Prostate gland (tissue), 2 donors: Measurements from ENCODE around the gene FITM2. TPM values are rescaled to one million over a fixed set of nuclear protein-coding genes. Genes with fewer than 3 reads are reported as not detected.

Experiments used
- DNase-seq: peaks from one replicate; pipeline ENCODE4 v3.0.0-alpha.2; 2019; ENCODE audit warnings: low spot score
- H3K27ac ChIP-seq, 2 donors: fragments of 200-600 bp; sonication (generic); 2 replicates each; pipeline ENCODE4 v1.5.1; 2017 to 2019
- H3K27me3 ChIP-seq: fragments of 200-600 bp; sonication (generic); replicated peaks from 2 replicates; pipeline ENCODE4 v1.5.1; 2019; ENCODE audit not compliant: insufficient read depth
- H3K36me3 ChIP-seq, 2 donors: fragments of 200-600 bp; sonication (generic); 1 replicate in 1 of 2; 2 replicates in 1 of 2; pipeline versions ENCODE4 v1.5.1 to v1.8.1; 2017 to 2019
- H3K4me1 ChIP-seq: fragments of 200-600 bp; sonication (generic); replicated peaks from 2 replicates; pipeline ENCODE4 v1.5.1; 2019
- H3K4me3 ChIP-seq, 2 donors: fragments of 200-600 bp; sonication (generic); 2 replicates each; pipeline ENCODE4 v1.5.1; 2017 to 2019
- H3K9me3 ChIP-seq: fragments of 200-600 bp; sonication (generic); 2 replicates; pipeline ENCODE4 v1.5.1; 2017
- CTCF ChIP-seq, 4 experiments: fragments of 200-600 bp in 2 of 4; fragments of 450-650 bp in 2 of 4; sonication (generic) in 2 of 4; IDR thresholded peaks; 1 replicate in 3 of 4; 2 replicates in 1 of 4; pipeline ENCODE4 v1.5.1; 2016 to 2019; ENCODE audit warnings: antibody characterized with exemption in 4 of 4, mild to moderate bottlenecking in 2 of 4, moderate library complexity in 2 of 4
- POLR2A ChIP-seq: fragments of 450-650 bp; IDR thresholded peaks from one replicate; pipeline ENCODE4 v1.6.1; 2016; ENCODE audit warnings: antibody characterized with exemption, mild to moderate bottlenecking
- POLR2AphosphoS5 ChIP-seq: sonication (generic); formaldehyde crosslinking; IDR thresholded peaks from one replicate; pipeline ENCODE4 v1.6.1; 2017; ENCODE audit warnings: antibody characterized with exemption
- WGBS: methylation state at CpG from one replicate; pipeline ENCODE4 v1.1.5; 2018; 5-methylcytosine and 5-hydroxymethylcytosine counted together
- intact Hi-C: fragments of 100-400 bp; cut with DNase I; formaldehyde crosslinking; loops from one replicate; pipeline ENCODE4 v1.14.2; 2022
- total RNA-seq, 2 donors: library from RNA; depleted of rRNA; stranded (reverse); fragments of >200 nt; gene quantifications; one replicate each; pipeline ENCODE4 v1.1.0, GENCODE V29; 2016

Gene FITM2
- total RNA-seq, 2 donors from 2014 or later = 11.6 to 24.2 TPM

GRCh38 chr20:44284032-44284431 lies 27.0 kb downstream of the FITM2 start:
- intact Hi-C loops = no loop called here
- 89% methylated on average over 1 of the region's 1 CpG for WGBS

GRCh38 chr20:44282192-44282591 lies 28.8 kb downstream of the FITM2 start:
- H3K36me3 ChIP-seq = no peaks in the 10 kb centered on the region
- no peak overlapping the region for H3K27ac ChIP-seq
- 77% methylated on average over 3 of the region's 3 CpGs for WGBS
- H3K4me3 ChIP-seq = no peak overlapping the region
- H3K4me1 ChIP-seq = no peaks in the 10 kb centered on the region
- intact Hi-C loops = no loop called here
- no peaks in the 10 kb centered on the region for H3K27me3 ChIP-seq
- TF ChIP-seq POLR2A (no peak), CTCF (IDR thresholded peaks at IDR 0.05) (no peak), POLR2AphosphoS5 (no peak)
- DNase-seq = no peak
- H3K9me3 ChIP-seq = no peaks in the 10 kb centered on the region

More at GRCh38 chr20:44284032-44284431, 27.0 kb downstream of the FITM2 start:
- no peak overlapping the region for H3K27ac ChIP-seq
- DNase-seq = no peak
- no peaks in the 10 kb centered on the region for H3K27me3 ChIP-seq
- H3K9me3 ChIP-seq = no peaks in the 10 kb centered on the region
- no peak overlapping the region for H3K4me3 ChIP-seq
- H3K4me1 ChIP-seq = no peaks in the 10 kb centered on the region
- no peaks in the 10 kb centered on the region for H3K36me3 ChIP-seq
- no peak for TF ChIP-seq POLR2A
- TF ChIP-seq POLR2AphosphoS5 = no peak
- no peak for TF ChIP-seq CTCF (IDR thresholded peaks at IDR 0.05)

GRCh38 chr20:44280387-44280786 lies 30.6 kb downstream of the FITM2 start:
- H3K36me3 ChIP-seq = no peaks in the 10 kb centered on the region
- no peak overlapping the region for H3K27ac ChIP-seq
- no peaks in the 10 kb centered on the region for H3K9me3 ChIP-seq
- H3K4me3 ChIP-seq = no peak overlapping the region
- H3K27me3 ChIP-seq = no peaks in the 10 kb centered on the region
- no peaks in the 10 kb centered on the region for H3K4me1 ChIP-seq
- DNase-seq = no peak
- TF ChIP-seq CTCF (IDR thresholded peaks at IDR 0.05) (no peak), POLR2A (no peak), POLR2AphosphoS5 (no peak)
- 97% methylated on average over 2 of the region's 2 CpGs for WGBS
- intact Hi-C loops = no loop called here

GRCh38 chr20:44279228-44279627 lies 31.8 kb downstream of the FITM2 start:
- Histone ChIP-seq H3K9me3 (no peaks in the 10 kb centered on the region), H3K27ac (no peak overlapping the region), H3K36me3 (no peaks in the 10 kb centered on the region), H3K27me3 (no peaks in the 10 kb centered on the region), H3K4me3 (no peak overlapping the region), H3K4me1 (no peaks in the 10 kb centered on the region)
- intact Hi-C loops = no loop called here
- WGBS = 88% methylated on average over 11 of the region's 11 CpGs
- no peak for DNase-seq
- no peak for TF ChIP-seq POLR2AphosphoS5
- no peak for TF ChIP-seq CTCF (IDR thresholded peaks at IDR 0.05)
- TF ChIP-seq POLR2A = no peak

- no peak overlapping the region for H3K4me3 ChIP-seq
- 72% methylated on average over 11 of the region's 11 CpGs for WGBS
- no peak overlapping the region for H3K27ac ChIP-seq
- intact Hi-C loops = no loop called here
- no peaks in the 10 kb centered on the region for H3K9me3 ChIP-seq
- no peaks in the 10 kb centered on the region for H3K27me3 ChIP-seq
- H3K36me3 ChIP-seq = no peaks in the 10 kb centered on the region
- H3K4me1 ChIP-seq = no peaks in the 10 kb centered on the region
- TF ChIP-seq POLR2AphosphoS5 (no peak), CTCF (IDR thresholded peaks at IDR 0.05) (no peak), POLR2A (no peak)
- no peak for DNase-seq
These were observed 36.5 kb downstream of the FITM2 start for GRCh38 chr20:44274303-44275017.
